Neural progenitor cell (in vitro differentiated cells): ENCODE data around the gene SART1. TPM values are rescaled to one million over a fixed set of nuclear protein-coding genes. Genes with fewer than 3 reads are reported as not detected.

Source experiments
- DNase-seq: peaks from one replicate; pipeline ENCODE4 v3.0.0-alpha.2; 2016; ENCODE audit warnings: low spot score
- H2AFZ ChIP-seq: fragments of 200-600 bp; sonication (generic); replicated peaks from 2 replicates; pipeline ENCODE4 v1.6.1; 2016; ENCODE audit warnings: antibody characterized with exemption
- H3F3A ChIP-seq: fragments of 200-600 bp; sonication (generic); 2 replicates; pipeline ENCODE4 v1.6.1; 2016; ENCODE audit warnings: antibody characterized with exemption, low read depth
- H3K27ac ChIP-seq: fragments of 200-600 bp; sonication (generic); 2 replicates; pipeline ENCODE4 v1.5.1; 2016; ENCODE audit warnings: mild to moderate bottlenecking
- H3K27me3 ChIP-seq: fragments of 200-600 bp; sonication (generic); 2 replicates; pipeline ENCODE4 v1.6.1; 2016; ENCODE audit warnings: mild to moderate bottlenecking, moderate library complexity
- H3K36me3 ChIP-seq: fragments of 200-600 bp; sonication (generic); 2 replicates; pipeline ENCODE4 v1.5.1; 2016
- H3K4me1 ChIP-seq: fragments of 200-600 bp; sonication (generic); 2 replicates; pipeline ENCODE4 v1.6.1; 2016; ENCODE audit warnings: mixed run types
- H3K4me2 ChIP-seq: fragments of 200-600 bp; sonication (generic); 2 replicates; pipeline ENCODE4 v1.6.1; 2016
- H3K4me3 ChIP-seq: fragments of 200-600 bp; sonication (generic); 2 replicates; pipeline ENCODE4 v1.5.1; 2016
- H3K79me2 ChIP-seq: fragments of 200-600 bp; sonication (generic); 2 replicates; pipeline ENCODE4 v1.6.1; 2016; ENCODE audit warnings: low read depth
- H3K9ac ChIP-seq: fragments of 200-600 bp; sonication (generic); 2 replicates; pipeline ENCODE4 v1.6.1; 2016
- H3K9me3 ChIP-seq: fragments of 200-600 bp; sonication (generic); 2 replicates; pipeline ENCODE4 v1.5.1; 2016; ENCODE audit warnings: low read depth
- H4K20me1 ChIP-seq: fragments of 200-600 bp; sonication (generic); 2 replicates; pipeline ENCODE4 v1.6.1; 2016; ENCODE audit warnings: low read depth
- H3K27ac Mint-ChIP-seq: 3 replicates; pipeline ENCODE4 v1.8.0; 2021; ENCODE audit warnings: mixed read lengths
- H3K27me3 Mint-ChIP-seq: 2 replicates; pipeline ENCODE4 v1.8.0; 2022; ENCODE audit warnings: low read depth, mild to moderate bottlenecking, inconsistent platforms, moderate library complexity, mixed read lengths; ENCODE audit not compliant: insufficient read depth
- H3K36me3 Mint-ChIP-seq: 3 replicates; pipeline ENCODE4 v1.8.0; 2021; ENCODE audit warnings: mixed read lengths
- H3K4me1 Mint-ChIP-seq: 3 replicates; pipeline ENCODE4 v1.8.0; 2021; ENCODE audit warnings: mixed read lengths
- H3K4me3 Mint-ChIP-seq: 3 replicates; pipeline ENCODE4 v1.8.0; 2021; ENCODE audit warnings: mild to moderate bottlenecking, moderate library complexity, mixed read lengths
- H3K9me3 Mint-ChIP-seq: 3 replicates; pipeline ENCODE4 v1.8.0; 2020; ENCODE audit warnings: mixed read lengths
- EZH2 ChIP-seq: fragments of 200-600 bp; sonication (generic); IDR thresholded peaks from 2 replicates; pipeline ENCODE4 v1.6.1; 2017; ENCODE audit warnings: antibody characterized with exemption, mild to moderate bottlenecking, moderate library complexity
- EZH2phosphoT487 ChIP-seq: fragments of 200-600 bp; sonication (generic); IDR thresholded peaks from 2 replicates; pipeline ENCODE4 v1.6.1; 2017; ENCODE audit warnings: antibody characterized with exemption
- total RNA-seq: library from RNA; depleted of rRNA; stranded (reverse); fragments of >200 nt; gene quantifications from 2 replicates; pipeline ENCODE4 v1.2.3, GENCODE V29; 2015; ENCODE audit warnings: low replicate concordance
- TF ChIP-seq, protein P1 (sequence below): fragments of 200-600 bp; sonication (generic); IDR thresholded peaks from 2 replicates; pipeline ENCODE4 v1.5.1; 2017; ENCODE audit warnings: antibody characterized with exemption, mild to moderate bottlenecking

Gene SART1
- total RNA-seq, 1 donor from 2014 or later, result 8.6 TPM

DNA sequence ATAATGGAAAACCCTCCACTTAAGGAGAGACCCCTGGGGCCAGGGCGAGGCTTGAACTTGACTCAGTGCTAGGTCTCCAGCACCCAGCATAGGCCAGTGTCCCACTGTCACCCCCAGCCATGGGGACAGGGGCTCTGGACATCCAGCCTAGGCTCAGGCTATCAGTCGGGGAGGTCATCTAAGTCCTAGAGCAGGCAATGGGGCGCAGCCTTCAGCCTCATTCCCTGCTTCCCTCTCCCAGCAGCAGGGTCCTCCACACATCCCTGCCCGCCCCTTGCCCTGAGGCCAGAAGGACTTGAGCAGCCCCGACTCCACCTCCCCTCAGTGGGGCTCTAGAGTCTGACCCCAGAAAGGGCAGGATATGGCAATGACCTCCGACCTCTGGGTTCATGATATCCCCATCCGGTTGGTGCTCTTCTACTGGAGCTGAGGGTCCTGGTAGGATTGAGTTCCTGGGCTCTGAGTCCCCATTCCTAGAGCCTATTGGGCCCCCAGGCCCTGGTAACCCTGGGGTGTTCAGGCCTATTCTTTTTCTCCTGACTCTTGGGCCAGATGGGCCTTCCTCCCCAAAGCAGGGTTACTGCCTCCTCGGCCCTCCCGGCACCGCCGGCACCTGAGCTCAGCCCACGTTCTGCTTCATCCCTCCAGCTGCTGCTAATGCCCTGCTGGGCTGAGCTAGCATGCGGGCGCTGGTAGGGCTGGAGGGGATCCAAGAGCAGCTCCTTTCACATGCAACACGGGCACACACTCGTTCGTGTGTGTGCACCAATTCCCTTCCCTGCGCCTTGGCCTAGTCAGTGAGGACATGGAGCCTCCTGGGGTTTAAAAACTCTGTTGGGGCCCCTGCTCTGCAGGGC is 54.6 kb downstream of the SART1 start:
- TF ChIP-seq, protein P1, sequence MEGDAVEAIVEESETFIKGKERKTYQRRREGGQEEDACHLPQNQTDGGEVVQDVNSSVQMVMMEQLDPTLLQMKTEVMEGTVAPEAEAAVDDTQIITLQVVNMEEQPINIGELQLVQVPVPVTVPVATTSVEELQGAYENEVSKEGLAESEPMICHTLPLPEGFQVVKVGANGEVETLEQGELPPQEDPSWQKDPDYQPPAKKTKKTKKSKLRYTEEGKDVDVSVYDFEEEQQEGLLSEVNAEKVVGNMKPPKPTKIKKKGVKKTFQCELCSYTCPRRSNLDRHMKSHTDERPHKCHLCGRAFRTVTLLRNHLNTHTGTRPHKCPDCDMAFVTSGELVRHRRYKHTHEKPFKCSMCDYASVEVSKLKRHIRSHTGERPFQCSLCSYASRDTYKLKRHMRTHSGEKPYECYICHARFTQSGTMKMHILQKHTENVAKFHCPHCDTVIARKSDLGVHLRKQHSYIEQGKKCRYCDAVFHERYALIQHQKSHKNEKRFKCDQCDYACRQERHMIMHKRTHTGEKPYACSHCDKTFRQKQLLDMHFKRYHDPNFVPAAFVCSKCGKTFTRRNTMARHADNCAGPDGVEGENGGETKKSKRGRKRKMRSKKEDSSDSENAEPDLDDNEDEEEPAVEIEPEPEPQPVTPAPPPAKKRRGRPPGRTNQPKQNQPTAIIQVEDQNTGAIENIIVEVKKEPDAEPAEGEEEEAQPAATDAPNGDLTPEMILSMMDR, result no peak
- TF ChIP-seq EZH2, result no peak
- TF ChIP-seq EZH2phosphoT487, result no peak
- Histone ChIP-seq H3F3A (no peaks in the 10 kb centered on the region), H3K79me2 (no peaks in the 10 kb centered on the region), H4K20me1 (no peaks in the 10 kb centered on the region), H3K36me3 (no peaks in the 10 kb centered on the region), H3K27ac (no peak overlapping the region), H2AFZ (no peak overlapping the region), H3K4me2 (no peak overlapping the region), H3K4me1 (no peaks in the 10 kb centered on the region), H3K4me3 (no peak overlapping the region), H3K9ac (no peak overlapping the region), H3K27me3 (peaks cover 21% of the 10 kb centered on the region), H3K9me3 (no peaks in the 10 kb centered on the region)
- H3K27me3 Mint-ChIP-seq, result peaks cover 15% of the 10 kb centered on the region
- no peak overlapping the region for H3K4me3 Mint-ChIP-seq
- H3K27ac Mint-ChIP-seq, result no peak overlapping the region
- H3K4me1 Mint-ChIP-seq, result no peaks in the 10 kb centered on the region
- H3K9me3 Mint-ChIP-seq, result no peaks in the 10 kb centered on the region
- no peaks in the 10 kb centered on the region for H3K36me3 Mint-ChIP-seq
- no peak for DNase-seq

DNA sequence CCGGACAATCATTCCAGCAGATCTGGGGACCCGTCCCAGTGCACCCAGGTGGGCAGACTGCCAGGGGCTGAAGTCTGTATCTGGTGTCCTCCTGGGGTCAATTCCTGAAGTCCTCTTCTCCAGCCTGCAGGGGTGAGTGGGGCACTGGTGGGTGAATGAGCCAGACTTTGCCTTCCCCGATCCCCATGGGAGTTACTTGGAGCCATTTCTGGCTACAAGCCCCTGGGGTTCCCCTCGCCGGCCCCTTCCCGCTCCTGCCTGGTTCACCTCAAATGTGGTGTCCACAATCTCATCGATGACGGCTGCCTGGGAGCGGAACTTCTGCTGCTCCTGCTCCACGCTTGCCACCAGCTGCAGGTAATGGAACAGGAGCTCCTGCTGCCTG is 55.3 kb downstream of the SART1 start:
- Mint-ChIP-seq H3K27me3 (peaks cover 16% of the 10 kb centered on the region), H3K27ac (no peak overlapping the region), H3K4me1 (no peaks in the 10 kb centered on the region), H3K9me3 (no peaks in the 10 kb centered on the region), H3K4me3 (no peak overlapping the region), H3K36me3 (no peaks in the 10 kb centered on the region)
- no peaks in the 10 kb centered on the region for H3K79me2 ChIP-seq
- H2AFZ ChIP-seq, result no peak overlapping the region
- no peak overlapping the region for H3K9ac ChIP-seq
- no peaks in the 10 kb centered on the region for H3F3A ChIP-seq
- TF ChIP-seq EZH2phosphoT487, result no peak
- TF ChIP-seq, protein P1, result no peak
- TF ChIP-seq EZH2, result no peak
- H3K9me3 ChIP-seq, result no peaks in the 10 kb centered on the region
- no peak overlapping the region for H3K27ac ChIP-seq
- no peak overlapping the region for H3K4me3 ChIP-seq
- no peak for DNase-seq
- H3K36me3 ChIP-seq, result no peaks in the 10 kb centered on the region
- H3K27me3 ChIP-seq, result peaks cover 21% of the 10 kb centered on the region
- no peaks in the 10 kb centered on the region for H4K20me1 ChIP-seq
- no peak overlapping the region for H3K4me2 ChIP-seq
- H3K4me1 ChIP-seq, result no peaks in the 10 kb centered on the region

DNA sequence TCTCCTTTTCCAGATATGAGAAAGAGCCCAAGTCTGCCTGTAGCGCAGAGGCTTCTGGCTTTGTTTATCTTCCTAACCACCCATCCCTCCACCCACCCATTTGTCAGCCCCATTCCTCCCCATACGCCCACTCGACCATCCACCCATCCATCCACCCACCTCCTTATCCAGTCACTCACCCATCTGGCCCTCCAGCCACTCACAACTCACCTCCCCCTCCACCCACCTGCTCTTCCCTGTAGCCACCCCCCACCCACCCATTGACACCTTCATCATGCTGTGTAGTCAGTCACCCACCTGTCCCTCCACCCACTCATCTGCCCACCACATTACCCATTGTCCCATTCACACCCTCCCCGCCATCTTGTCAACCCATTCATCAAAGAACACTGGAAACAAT is 55.8 kb downstream of the SART1 start:
- H3K79me2 ChIP-seq, result no peaks in the 10 kb centered on the region
- Mint-ChIP-seq H3K27me3 (peaks cover 15% of the 10 kb centered on the region), H3K36me3 (no peaks in the 10 kb centered on the region), H3K4me1 (no peaks in the 10 kb centered on the region), H3K27ac (no peak overlapping the region), H3K9me3 (no peaks in the 10 kb centered on the region), H3K4me3 (no peak overlapping the region)
- no peaks in the 10 kb centered on the region for H3F3A ChIP-seq
- no peak for DNase-seq
- no peaks in the 10 kb centered on the region for H3K4me1 ChIP-seq
- H3K4me2 ChIP-seq, result no peak overlapping the region
- H3K36me3 ChIP-seq, result no peaks in the 10 kb centered on the region
- peaks cover 21% of the 10 kb centered on the region for H3K27me3 ChIP-seq
- no peak overlapping the region for H3K9ac ChIP-seq
- H3K4me3 ChIP-seq, result no peak overlapping the region
- TF ChIP-seq, protein P1, result no peak
- TF ChIP-seq EZH2 (no peak), EZH2phosphoT487 (no peak)
- no peak overlapping the region for H3K27ac ChIP-seq
- H4K20me1 ChIP-seq, result no peaks in the 10 kb centered on the region
- H2AFZ ChIP-seq, result no peak overlapping the region
- no peaks in the 10 kb centered on the region for H3K9me3 ChIP-seq
